ENCODE results near the gene PLIN3. TPM values are rescaled to one million over a fixed set of nuclear protein-coding genes. Genes with fewer than 3 reads are reported as not detected.

The PLIN3 gene
- total RNA-seq, 1 donor from 2014 or later: 29.0 TPM

DNA sequence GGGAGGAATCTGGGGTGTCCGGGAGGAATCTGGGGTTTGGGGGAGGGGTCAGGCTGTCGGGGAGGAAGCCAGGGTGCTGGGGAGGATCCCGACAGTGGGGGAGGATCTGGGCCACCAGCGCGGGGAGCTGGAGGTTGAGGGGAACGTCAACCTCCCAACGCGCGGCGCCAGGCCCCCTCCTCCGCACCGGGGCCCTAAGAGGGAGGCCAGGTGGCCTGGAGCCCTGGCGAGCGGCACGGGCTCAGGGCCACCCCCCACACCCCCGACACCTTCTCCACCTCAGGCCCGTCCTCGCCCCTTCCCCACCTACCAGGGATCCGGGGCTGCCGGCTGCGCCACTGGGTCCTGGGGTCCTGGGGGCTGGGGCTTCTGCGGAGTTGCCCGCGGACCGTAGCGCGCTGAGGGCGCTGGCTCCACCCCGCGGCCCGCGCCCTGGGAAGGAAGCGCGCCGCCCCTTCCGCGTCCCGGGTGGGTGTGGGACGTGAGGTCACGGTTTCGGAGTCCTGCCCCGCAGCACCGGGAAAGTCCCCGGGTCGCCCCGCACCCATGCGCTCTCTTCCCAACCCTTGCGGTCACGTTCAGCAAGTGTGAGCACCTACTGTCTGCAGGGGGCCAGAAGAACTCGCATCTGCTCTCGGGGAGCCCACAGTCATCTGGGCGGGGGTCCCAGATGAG lies 36.0 kb downstream of the PLIN3 start, which contains the start of gene TICAM1:
Gene TICAM1 (minus strand): TSS at position 409 of the 675 bp plus-strand sequence. CDS start 13,335 bp downstream, outside the sequence.
- H3K9me3 Mint-ChIP-seq: no peaks in the 10 kb centered on the region
- DNase-seq (peak; percentile 78), ATAC-seq (ENCODE audit: low read depth) (peak; percentile 76)
- POLR2A ChIA-PET: interaction anchor here (0.6 to 1.6 kb wide), 11 partner anchors 14 to 1769 kb away, joined by 3 to 10 read pairs (median 6); partner anchors contain the start of genes FEM1A and PLIN3
- H3K27ac Mint-ChIP-seq: peak within 1 kb of the TSS; percentile 94
- peaks cover 16% of the 10 kb centered on the region for H3K36me3 Mint-ChIP-seq (ENCODE audit: low read depth)
- CTCF ChIA-PET: interaction anchor here (8.0 kb wide), 1 partner anchor 22 kb away, joined by 53 read pairs; no protein-coding TSS in a partner anchor
- intact Hi-C loops (cut with micrococcal nuclease): loop anchor here (1.0 kb wide), 1 partner anchor 299 kb away; no protein-coding TSS in a partner anchor
- TF ChIP-seq, protein P1, sequence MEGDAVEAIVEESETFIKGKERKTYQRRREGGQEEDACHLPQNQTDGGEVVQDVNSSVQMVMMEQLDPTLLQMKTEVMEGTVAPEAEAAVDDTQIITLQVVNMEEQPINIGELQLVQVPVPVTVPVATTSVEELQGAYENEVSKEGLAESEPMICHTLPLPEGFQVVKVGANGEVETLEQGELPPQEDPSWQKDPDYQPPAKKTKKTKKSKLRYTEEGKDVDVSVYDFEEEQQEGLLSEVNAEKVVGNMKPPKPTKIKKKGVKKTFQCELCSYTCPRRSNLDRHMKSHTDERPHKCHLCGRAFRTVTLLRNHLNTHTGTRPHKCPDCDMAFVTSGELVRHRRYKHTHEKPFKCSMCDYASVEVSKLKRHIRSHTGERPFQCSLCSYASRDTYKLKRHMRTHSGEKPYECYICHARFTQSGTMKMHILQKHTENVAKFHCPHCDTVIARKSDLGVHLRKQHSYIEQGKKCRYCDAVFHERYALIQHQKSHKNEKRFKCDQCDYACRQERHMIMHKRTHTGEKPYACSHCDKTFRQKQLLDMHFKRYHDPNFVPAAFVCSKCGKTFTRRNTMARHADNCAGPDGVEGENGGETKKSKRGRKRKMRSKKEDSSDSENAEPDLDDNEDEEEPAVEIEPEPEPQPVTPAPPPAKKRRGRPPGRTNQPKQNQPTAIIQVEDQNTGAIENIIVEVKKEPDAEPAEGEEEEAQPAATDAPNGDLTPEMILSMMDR (IDR thresholded peaks at IDR 0.05): no peak
- peak within 1 kb of the TSS; percentile 90 for H3K4me3 Mint-ChIP-seq
- H3K27me3 Mint-ChIP-seq: no peaks in the 10 kb centered on the region
- H3K4me1 Mint-ChIP-seq: peaks cover 40% of the 10 kb centered on the region

DNA sequence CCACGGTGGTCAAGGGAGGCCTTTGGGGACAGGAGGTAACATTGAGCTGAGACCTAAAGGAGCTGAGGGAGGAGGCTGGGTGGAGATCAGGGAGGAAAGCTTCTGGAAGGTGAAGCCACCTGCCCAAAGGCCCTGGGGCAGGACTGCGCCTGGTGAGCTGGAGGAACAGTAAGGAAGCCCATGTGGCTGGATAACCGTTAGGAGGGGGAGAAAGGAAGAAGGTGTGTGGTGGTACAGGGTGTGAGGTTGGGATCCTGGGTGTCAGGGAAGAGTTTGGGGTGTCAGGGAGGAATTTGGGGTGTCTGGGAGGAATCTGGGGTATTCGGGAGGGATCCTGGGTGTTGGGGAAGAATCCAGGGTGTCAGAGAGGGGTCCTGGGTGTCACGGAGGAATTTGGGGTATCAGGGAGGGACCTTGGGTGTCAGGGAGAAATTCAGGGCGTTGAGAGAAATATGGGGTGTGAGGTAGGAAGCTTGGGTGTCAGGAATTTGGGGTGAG lies 36.6 kb downstream of the PLIN3 start:
- ATAC-seq (ENCODE audit: low read depth) (no peak), DNase-seq (no peak)
- no peaks in the 10 kb centered on the region for H3K9me3 Mint-ChIP-seq
- peak overlapping the region; percentile 90 for H3K4me3 Mint-ChIP-seq
- H3K4me1 Mint-ChIP-seq: peaks cover 41% of the 10 kb centered on the region
- peak overlapping the region; percentile 94 for H3K27ac Mint-ChIP-seq
- ChIA-PET CTCF (interaction anchor here (8.0 kb wide), 1 partner anchor 21 kb away, joined by 53 read pairs; no protein-coding TSS in a partner anchor), POLR2A (interaction anchor here (0.6 to 1.6 kb wide), 7 partner anchors 14 to 1769 kb away, joined by 3 to 9 read pairs (median 5); partner anchors contain the start of genes FEM1A and PLIN3)
- TF ChIP-seq, protein P1 (IDR thresholded peaks at IDR 0.05): no peak
- no peaks in the 10 kb centered on the region for H3K27me3 Mint-ChIP-seq
- H3K36me3 Mint-ChIP-seq (ENCODE audit: low read depth): peaks cover 18% of the 10 kb centered on the region
- intact Hi-C loops (cut with micrococcal nuclease): loop anchor here (1.0 kb wide), 1 partner anchor 299 kb away; no protein-coding TSS in a partner anchor

DNA sequence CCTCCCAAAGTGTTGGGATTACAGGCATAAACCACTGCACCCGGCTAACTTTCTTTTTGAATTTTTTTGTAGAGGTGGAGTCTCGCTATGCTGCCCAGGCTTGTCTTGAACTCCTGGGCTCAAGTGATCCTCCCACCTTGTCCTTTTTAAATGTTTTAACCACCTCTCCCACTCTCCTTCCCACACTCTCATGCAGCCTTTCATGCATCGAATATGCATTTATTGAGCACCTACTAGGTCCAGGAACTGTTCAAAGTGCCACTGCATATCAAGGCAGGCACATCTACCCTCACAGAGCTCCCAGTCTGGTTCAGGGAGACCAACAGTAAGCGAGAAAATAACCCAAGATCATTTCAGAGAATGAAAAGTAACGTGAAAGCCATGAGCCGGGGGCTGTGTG lies 37.1 kb downstream of the PLIN3 start:
- H3K9me3 Mint-ChIP-seq: no peaks in the 10 kb centered on the region
- intact Hi-C loops (cut with micrococcal nuclease): no loop called here
- H3K4me3 Mint-ChIP-seq: peak overlapping the region; percentile 90
- H3K36me3 Mint-ChIP-seq (ENCODE audit: low read depth): peaks cover 18% of the 10 kb centered on the region
- ATAC-seq (ENCODE audit: low read depth) (no peak), DNase-seq (no peak)
- H3K27me3 Mint-ChIP-seq: no peaks in the 10 kb centered on the region
- POLR2A ChIA-PET: interaction anchor here (0.6 to 1.6 kb wide), 6 partner anchors 13 to 106 kb away, joined by 3 to 8 read pairs (median 5); partner anchors contain the start of gene FEM1A
- peaks cover 41% of the 10 kb centered on the region for H3K4me1 Mint-ChIP-seq
- TF ChIP-seq, protein P1 (IDR thresholded peaks at IDR 0.05): no peak
- CTCF ChIA-PET: interaction anchor here (8.0 kb wide), 1 partner anchor 21 kb away, joined by 53 read pairs; no protein-coding TSS in a partner anchor
- H3K27ac Mint-ChIP-seq: peak overlapping the region; percentile 94

DNA sequence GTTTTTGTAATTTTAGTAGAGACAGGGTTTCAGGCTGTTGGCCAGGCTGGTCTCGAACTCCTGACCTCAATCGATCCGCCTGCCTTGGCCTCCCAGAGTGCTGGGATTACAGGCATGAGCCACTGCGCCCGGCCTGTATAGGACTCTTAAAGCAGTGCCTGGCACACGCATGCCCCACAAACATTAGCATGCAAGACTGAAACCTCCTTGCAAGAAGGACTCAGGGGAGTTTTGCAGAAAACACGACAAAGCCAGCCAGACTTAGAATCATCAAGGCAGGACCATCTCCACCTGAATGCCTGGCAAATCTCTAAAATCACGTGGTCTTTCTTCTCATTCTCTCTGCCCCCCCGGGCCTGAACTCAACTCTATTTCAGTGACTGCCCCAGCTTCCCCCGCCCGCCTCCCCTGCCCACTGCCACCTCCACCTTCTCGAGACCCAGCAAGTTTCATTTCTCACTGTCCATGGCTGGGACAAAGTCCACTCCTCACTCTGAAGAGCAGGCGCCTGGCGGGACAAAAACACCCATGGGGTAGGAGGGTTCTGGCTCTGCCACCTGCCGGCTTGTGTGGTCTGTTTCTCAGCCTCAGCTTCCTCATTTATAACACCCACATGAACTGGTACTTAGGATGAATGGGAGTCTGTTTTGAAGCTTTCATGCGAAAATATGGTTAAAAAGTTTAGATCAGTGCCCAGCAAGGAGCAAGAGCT lies 38.3 kb downstream of the PLIN3 start:
- Mint-ChIP-seq H3K27ac (peak overlapping the region; percentile 93), H3K9me3 (no peaks in the 10 kb centered on the region), H3K36me3 (ENCODE audit: low read depth) (peaks cover 21% of the 10 kb centered on the region), H3K4me3 (peak overlapping the region; percentile 88), H3K4me1 (peaks cover 41% of the 10 kb centered on the region), H3K27me3 (no peaks in the 10 kb centered on the region)
- DNase-seq: peak; percentile 51
- TF ChIP-seq, protein P1 (IDR thresholded peaks at IDR 0.05): no peak
- ChIA-PET POLR2A (interaction anchor here (0.5 to 1.2 kb wide), 13 partner anchors 13 to 1943 kb away, joined by 3 to 13 read pairs (median 6); partner anchors contain the start of genes CATSPERD, PLIN3 and VAV1), CTCF (interaction anchor here (0.6 to 8.0 kb wide), 5 partner anchors 9 to 23 kb away, joined by 3 to 53 read pairs (median 4); no protein-coding TSS in a partner anchor)
- ATAC-seq (ENCODE audit: low read depth): peak; percentile 64
- intact Hi-C loops (cut with micrococcal nuclease): loop anchor here (1.0 to 2.0 kb wide), 4 partner anchors 14 to 38 kb away; partner anchors contain the start of gene PLIN3
